KMS-11 (cell line): ENCODE measurements around the gene SPINK4.
A peak's percentile ranks its signal among the peaks of the same experiment; 100 is the strongest.

Source experiments
- H2AFZ ChIP-seq: fragments of 200-600 bp; sonication (generic); 2 replicates; pipeline ENCODE4 v1.6.1; 2016; ENCODE audit warnings: antibody characterized with exemption, mixed run types, low read depth
- H3K27ac ChIP-seq: fragments of 200-600 bp; sonication (generic); 2 replicates; pipeline ENCODE4 v1.6.1; 2016; ENCODE audit warnings: mild to moderate bottlenecking, mixed run types
- H3K27me3 ChIP-seq: fragments of 200-600 bp; sonication (generic); 2 replicates; pipeline ENCODE4 v1.6.1; 2017; ENCODE audit warnings: mild to moderate bottlenecking, low read depth, mixed run types, moderate library complexity; ENCODE audit not compliant: insufficient read depth
- H3K36me3 ChIP-seq: fragments of 200-600 bp; sonication (generic); 2 replicates; pipeline ENCODE4 v1.6.1; 2017; ENCODE audit warnings: mild to moderate bottlenecking, mixed run types; ENCODE audit not compliant: insufficient read depth
- H3K4me1 ChIP-seq: fragments of 200-600 bp; sonication (generic); 2 replicates; pipeline ENCODE4 v1.6.1; 2016; ENCODE audit warnings: mild to moderate bottlenecking, low read depth, mixed run types; ENCODE audit not compliant: poor library complexity, severe bottlenecking
- H3K4me2 ChIP-seq: fragments of 200-600 bp; sonication (generic); 2 replicates; pipeline ENCODE4 v1.7.0; 2016; ENCODE audit warnings: mild to moderate bottlenecking, mixed run types
- H3K4me3 ChIP-seq: fragments of 200-600 bp; sonication (generic); IDR thresholded peaks from 2 replicates; pipeline ENCODE4 v1.6.1; 2017; ENCODE audit warnings: low read depth, low read length, mixed read lengths; ENCODE audit not compliant: insufficient read depth
- H3K79me2 ChIP-seq: fragments of 200-600 bp; sonication (generic); 2 replicates; pipeline ENCODE4 v1.6.1; 2016; ENCODE audit warnings: low read depth, mixed run types; ENCODE audit not compliant: insufficient read depth
- H3K9ac ChIP-seq: fragments of 200-600 bp; sonication (generic); 2 replicates; pipeline ENCODE4 v1.6.1; 2016; ENCODE audit warnings: mild to moderate bottlenecking, mixed run types
- H4K20me1 ChIP-seq: fragments of 200-600 bp; sonication (generic); 2 replicates; pipeline ENCODE4 v1.6.1; 2016; ENCODE audit warnings: mild to moderate bottlenecking, mixed run types; ENCODE audit not compliant: insufficient read depth
- CTCF ChIP-seq: fragments of 200-600 bp; sonication (generic); conservative IDR thresholded peaks from 2 replicates; pipeline ENCODE4 v1.6.1; 2017; ENCODE audit warnings: low read depth, mild to moderate bottlenecking, antibody characterized with exemption, low read length, moderate library complexity, mixed read lengths

SPINK4 gene

GRCh38 chr9:33273972-33274328, 34.0 kb downstream of the SPINK4 start:
- Histone ChIP-seq H3K79me2 (no peaks in the 10 kb centered on the region), H3K9ac (no peak overlapping the region), H3K4me3 (no peak overlapping the region), H3K27ac (no peak overlapping the region), H4K20me1 (no peaks in the 10 kb centered on the region), H2AFZ (no peak overlapping the region), H3K27me3 (no peaks in the 10 kb centered on the region), H3K4me2 (no peak overlapping the region), H3K36me3 (no peaks in the 10 kb centered on the region), H3K4me1 (no peaks in the 10 kb centered on the region)
- TF ChIP-seq CTCF: no peak

- no peak overlapping the region for H3K27ac ChIP-seq
These were observed 37.5 kb downstream of the SPINK4 start for GRCh38 chr9:33277484-33277883.

GRCh38 chr9:33285502-33285901, 45.5 kb downstream of the SPINK4 start:
- TF ChIP-seq CTCF: no peak
- Histone ChIP-seq H3K4me1 (peaks cover 14% of the 10 kb centered on the region), H3K4me3 (no peak overlapping the region), H3K27me3 (no peaks in the 10 kb centered on the region), H3K36me3 (0 out of 2 replicates have a peak, but pooled peaks cover 5% of the 10 kb centered on the region), H2AFZ (no peak overlapping the region), H4K20me1 (no peaks in the 10 kb centered on the region), H3K9ac (no peak overlapping the region), H3K27ac (no peak overlapping the region), H3K79me2 (no peaks in the 10 kb centered on the region; the same call in 1 of the 2 replicates), H3K4me2 (no peak overlapping the region)

More at GRCh38 chr9:33277484-33277883, 37.5 kb downstream of the SPINK4 start:
- Histone ChIP-seq H2AFZ (no peak overlapping the region), H3K27me3 (no peaks in the 10 kb centered on the region), H3K4me1 (no peaks in the 10 kb centered on the region), H4K20me1 (no peaks in the 10 kb centered on the region), H3K9ac (no peak overlapping the region), H3K4me3 (no peak overlapping the region), H3K79me2 (no peaks in the 10 kb centered on the region), H3K4me2 (no peak overlapping the region), H3K36me3 (0 out of 2 replicates have a peak, but pooled peaks cover 5% of the 10 kb centered on the region)
- no peak for TF ChIP-seq CTCF

- Histone ChIP-seq H3K27me3 (no peaks in the 10 kb centered on the region), H3K79me2 (peaks cover 16% of the 10 kb centered on the region), H3K9ac (no peak overlapping the region), H3K36me3 (no peaks in the 10 kb centered on the region), H3K27ac (no peak overlapping the region), H2AFZ (no peak overlapping the region), H4K20me1 (no peaks in the 10 kb centered on the region), H3K4me3 (no peak overlapping the region), H3K4me2 (peak overlapping the region; percentile 8; the same call in 1 of the 2 replicates), H3K4me1 (peaks cover 24% of the 10 kb centered on the region)
- TF ChIP-seq CTCF: peak; percentile 83
These were observed 47.1 kb downstream of the SPINK4 start for GRCh38 chr9:33287087-33287490.
